ENCODE data around the gene ZNF518A. TPM values are rescaled to one million over a fixed set of nuclear protein-coding genes. Genes with fewer than 3 reads are reported as not detected.
A peak's percentile ranks its signal among the peaks of the same experiment; 100 is the strongest.

The ZNF518A gene
- total RNA-seq, 3 donors from 2014 or later, result 32.0 to 52.2 (median 34.0) TPM

GRCh38 chr10:96201525-96201924 is 71.4 kb downstream of the ZNF518A start:
- Histone ChIP-seq H3K4me1 (ENCODE audit: low read depth) (no peaks in the 10 kb centered on the region), H3K9me3 (no peaks in the 10 kb centered on the region), H3K36me3 (ENCODE audit: low read depth) (no peaks in the 10 kb centered on the region), H3K4me3 (no peak overlapping the region)
- DNase-seq, result no peak
- no peak for ATAC-seq
- TF ChIP-seq CTCF (IDR thresholded peaks at IDR 0.05), result no peak
- intact Hi-C loops (cut with DNase I, micrococcal nuclease), result no loop called here

- no peak for DNase-seq
- no peaks in the 10 kb centered on the region for H3K36me3 ChIP-seq (ENCODE audit: low read depth)
These were observed 75.5 kb downstream of the ZNF518A start for GRCh38 chr10:96205580-96205979.

GRCh38 chr10:96208271-96208670 is 78.2 kb downstream of the ZNF518A start:
- Histone ChIP-seq H3K9me3 (no peaks in the 10 kb centered on the region), H3K36me3 (ENCODE audit: low read depth) (no peaks in the 10 kb centered on the region), H3K4me3 (no peak overlapping the region), H3K4me1 (ENCODE audit: low read depth) (no peaks in the 10 kb centered on the region)
- intact Hi-C loops (cut with DNase I, micrococcal nuclease), result no loop called here
- DNase-seq (no peak), ATAC-seq (no peak)
- TF ChIP-seq CTCF (IDR thresholded peaks at IDR 0.05), result no peak

More at GRCh38 chr10:96205580-96205979, 75.5 kb downstream of the ZNF518A start:
- Histone ChIP-seq H3K4me3 (no peak overlapping the region), H3K9me3 (no peaks in the 10 kb centered on the region), H3K4me1 (ENCODE audit: low read depth) (no peaks in the 10 kb centered on the region)
- TF ChIP-seq CTCF (IDR thresholded peaks at IDR 0.05), result no peak
- intact Hi-C loops (cut with DNase I, micrococcal nuclease), result no loop called here
- no peak for ATAC-seq

GRCh38 chr10:96208946-96209345 is 78.8 kb downstream of the ZNF518A start:
- peak in 1 of 3 donors; percentile 24 for DNase-seq
- no peak overlapping the region for H3K4me3 ChIP-seq
- peak; percentile 93 for ATAC-seq

GRCh38 chr10:96211764-96212163 is 81.7 kb downstream of the ZNF518A start:
- no peak overlapping the region for H3K4me3 ChIP-seq
- ATAC-seq (peak; percentile 16), DNase-seq (no peak)
- no peaks in the 10 kb centered on the region for H3K4me1 ChIP-seq (ENCODE audit: low read depth)
- intact Hi-C loops (cut with DNase I, micrococcal nuclease), result no loop called here
- H3K9me3 ChIP-seq, result no peaks in the 10 kb centered on the region
- H3K36me3 ChIP-seq (ENCODE audit: low read depth), result no peaks in the 10 kb centered on the region
- TF ChIP-seq CTCF (IDR thresholded peaks at IDR 0.05), result no peak

More at GRCh38 chr10:96208946-96209345, 78.8 kb downstream of the ZNF518A start:
- no peak for TF ChIP-seq CTCF (IDR thresholded peaks at IDR 0.05)
- Histone ChIP-seq H3K9me3 (no peaks in the 10 kb centered on the region), H3K4me1 (ENCODE audit: low read depth) (no peaks in the 10 kb centered on the region), H3K36me3 (ENCODE audit: low read depth) (no peaks in the 10 kb centered on the region)
- intact Hi-C loops (cut with DNase I, micrococcal nuclease), result no loop called here

- Histone ChIP-seq H3K4me1 (ENCODE audit: low read depth) (no peaks in the 10 kb centered on the region), H3K4me3 (no peak overlapping the region), H3K36me3 (ENCODE audit: low read depth) (no peaks in the 10 kb centered on the region), H3K9me3 (no peaks in the 10 kb centered on the region)
- no peak for DNase-seq
- intact Hi-C loops (cut with DNase I, micrococcal nuclease), result no loop called here
- TF ChIP-seq CTCF (IDR thresholded peaks at IDR 0.05), result no peak
- ATAC-seq, result no peak
These were observed 82.8 kb downstream of the ZNF518A start for GRCh38 chr10:96212911-96213310.
